NCI-H2107 treated with DMSO at 0.1 percent for 48 hours (cell line): ENCODE measurements around the gene SLC6A2.
A peak's percentile ranks its signal among the peaks of the same experiment; 100 is the strongest.
"Not testable (repeated sequence)": the region's sequence is repeated elsewhere in the genome, so short reads cannot be mapped to it uniquely, and the experiment has no call there.

Experiments
- DNase-seq: peaks from one replicate; lab custom pipeline; 2025; ENCODE audit not compliant: unreplicated experiment; lab: John Stamatoyannopoulos, UW

Gene SLC6A2

DNA sequence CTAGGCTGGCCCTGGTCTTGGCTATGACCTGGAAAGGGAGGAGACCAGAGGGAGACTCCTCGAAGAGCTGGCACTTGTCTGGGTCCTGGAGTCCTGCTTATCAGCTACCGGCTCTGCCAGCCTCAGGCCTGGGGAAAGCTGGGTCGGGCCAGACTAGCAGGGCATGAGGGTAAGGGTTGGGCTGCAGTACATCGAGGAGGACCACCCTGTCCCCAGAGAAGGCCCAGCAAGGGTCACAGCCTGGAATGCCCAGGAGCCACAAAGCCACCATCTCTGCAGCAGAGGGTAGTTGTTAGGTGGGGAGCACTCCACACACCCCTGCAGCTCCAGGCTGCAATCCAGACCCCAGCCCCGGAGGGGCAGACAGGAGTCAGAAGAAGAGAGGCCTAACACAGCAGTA, 54.0 kb downstream of the SLC6A2 start:
- DNase-seq = no peak

DNA sequence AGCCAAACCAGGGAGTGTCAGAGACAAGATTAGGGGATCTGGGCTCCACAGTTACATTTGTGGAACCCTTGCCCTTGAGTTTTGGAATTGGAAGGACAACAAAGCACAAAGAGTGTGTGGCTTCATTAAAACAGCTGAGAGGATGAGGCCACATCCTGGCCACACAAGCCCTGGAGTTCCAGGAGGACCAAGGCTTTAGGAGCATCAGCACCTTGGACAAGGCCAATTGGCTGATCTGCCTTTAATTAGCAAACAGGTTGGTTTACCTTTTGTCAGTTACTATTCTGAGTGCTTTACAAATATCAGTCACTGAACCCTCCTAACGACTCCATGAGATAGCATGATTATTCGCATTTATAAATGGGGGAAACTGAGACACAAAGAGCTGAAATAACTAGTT, 54.7 kb downstream of the SLC6A2 start:
- no peak for DNase-seq

DNA sequence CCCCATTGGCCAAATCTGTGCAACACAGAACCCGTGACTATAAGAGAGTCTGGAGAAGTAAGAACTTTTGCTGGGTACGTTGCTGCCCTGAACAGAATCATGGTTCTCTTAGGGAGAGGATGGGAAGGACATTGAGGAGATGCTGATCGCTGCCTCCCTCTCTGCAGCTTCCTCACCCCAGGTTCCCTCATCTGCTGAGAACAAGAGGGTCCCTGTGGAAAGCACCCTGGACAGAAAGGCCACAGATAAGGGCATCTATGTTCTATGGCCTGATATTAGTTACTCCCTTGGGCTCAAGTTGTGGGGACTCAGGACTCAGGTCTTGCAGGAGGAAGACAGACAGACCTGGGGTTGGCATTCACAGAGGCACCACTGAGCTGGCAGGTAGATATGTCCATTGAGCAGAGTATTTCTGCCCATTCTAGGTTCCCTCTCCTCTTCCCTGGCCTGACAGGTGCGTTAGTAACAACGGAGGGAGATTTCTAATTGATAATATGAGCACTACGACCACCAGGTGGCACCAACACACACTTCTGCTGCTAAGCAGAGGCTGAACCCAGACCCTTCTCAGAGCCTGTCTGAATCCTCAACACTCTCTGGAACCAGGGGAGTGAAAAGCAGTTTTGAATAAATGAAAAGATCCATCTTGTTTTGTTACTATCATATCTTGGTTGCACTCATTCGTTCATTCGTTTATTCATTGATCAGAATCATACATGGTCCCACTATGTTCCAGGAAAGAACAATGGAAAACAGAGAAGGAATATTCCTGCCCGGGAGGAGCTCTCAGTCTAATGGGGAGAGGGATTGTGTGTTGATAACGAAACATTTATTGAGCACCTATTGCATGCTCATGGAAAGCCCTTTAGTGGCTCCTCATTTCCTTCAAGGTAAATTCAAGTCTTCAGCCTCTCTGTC, 56.4 kb downstream of the SLC6A2 start:
- DNase-seq = peak; percentile 52

GRCh38 chr16:55713103-55713502, 57.3 kb downstream of the SLC6A2 start:
- DNase-seq = no peak

DNA sequence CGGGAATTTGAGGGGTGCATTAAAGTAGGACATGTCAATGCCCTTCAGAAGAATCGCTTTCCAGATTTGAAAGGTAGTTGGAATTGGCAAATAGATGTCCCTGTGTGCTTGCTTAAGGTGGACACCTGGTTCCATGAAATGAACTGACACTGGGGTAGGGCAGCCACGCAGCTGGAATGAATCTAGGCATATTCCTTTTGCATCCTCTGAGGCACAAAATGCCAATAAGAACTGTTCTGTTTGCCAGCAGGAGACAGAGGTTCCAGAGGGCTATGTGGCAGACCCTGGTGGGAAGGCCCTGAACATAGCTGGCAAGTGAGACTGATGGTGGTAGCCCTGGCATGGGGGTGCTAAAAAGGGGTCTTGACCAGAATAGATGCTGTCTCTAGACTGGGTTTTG, 61.5 kb downstream of the SLC6A2 start:
- no peak for DNase-seq

DNA sequence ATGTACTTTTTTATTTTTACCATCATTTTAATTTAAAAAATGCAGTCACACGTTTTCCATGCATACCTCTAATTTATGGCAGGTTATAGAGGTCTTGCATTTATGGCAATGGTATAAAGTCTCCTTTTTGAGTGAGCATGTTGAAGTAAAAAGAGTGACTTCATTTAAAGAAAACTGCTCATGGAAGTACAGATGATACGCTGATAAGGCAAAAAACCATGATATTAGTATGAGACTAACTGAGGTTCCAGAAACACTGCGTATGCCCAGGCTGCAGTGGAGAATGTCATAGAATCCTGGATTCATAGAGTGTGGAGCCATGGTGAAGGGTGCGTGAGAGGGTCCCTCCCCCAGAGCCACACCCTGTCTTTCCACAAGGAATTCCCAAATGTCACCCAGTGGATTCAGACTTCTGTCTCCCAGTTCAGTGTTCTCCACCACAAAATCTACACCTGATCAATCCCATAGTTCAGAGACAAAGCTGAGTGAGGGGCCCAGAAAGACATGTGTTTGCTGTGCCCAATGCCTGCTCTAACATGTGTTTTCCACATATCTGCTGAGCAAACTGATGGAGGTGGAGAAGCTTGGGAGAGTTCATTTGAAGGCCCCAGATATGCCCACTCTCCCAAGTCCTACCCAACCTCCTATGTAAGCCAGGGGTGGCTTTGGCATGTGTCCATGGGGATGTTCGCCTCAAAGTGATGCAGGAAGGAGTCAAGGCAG, 69.4 kb downstream of the SLC6A2 start:
- no peak for DNase-seq

DNA sequence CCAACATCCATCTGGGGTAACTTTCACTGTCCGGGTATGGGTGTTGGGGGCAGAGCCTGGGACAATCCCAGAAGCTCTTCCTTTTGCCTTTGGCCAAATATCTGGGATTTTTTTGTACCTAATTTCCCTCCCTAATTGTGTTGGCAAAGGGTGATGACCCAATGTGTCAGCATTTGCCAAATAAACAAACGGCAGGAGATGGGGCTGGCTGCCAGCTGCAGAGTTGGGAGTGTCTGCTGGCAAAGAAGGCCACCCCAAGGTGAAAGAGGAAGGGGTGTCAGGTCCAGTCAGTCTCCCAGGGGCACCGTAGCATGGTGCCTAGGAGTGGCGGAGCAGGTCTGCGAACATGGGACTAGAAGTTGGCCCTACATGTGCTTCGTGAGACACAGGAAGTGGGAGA, 73.0 kb downstream of the SLC6A2 start:
- DNase-seq = no peak

GRCh38 chr16:55730115-55730514, 74.3 kb downstream of the SLC6A2 start:
- no peak for DNase-seq

- DNase-seq = no peak
Measured at GRCh38 chr16:55732496-55732895, 76.7 kb downstream of the SLC6A2 start.

GRCh38 chr16:55734665-55735064, 78.9 kb downstream of the SLC6A2 start:
- DNase-seq = no peak

DNA sequence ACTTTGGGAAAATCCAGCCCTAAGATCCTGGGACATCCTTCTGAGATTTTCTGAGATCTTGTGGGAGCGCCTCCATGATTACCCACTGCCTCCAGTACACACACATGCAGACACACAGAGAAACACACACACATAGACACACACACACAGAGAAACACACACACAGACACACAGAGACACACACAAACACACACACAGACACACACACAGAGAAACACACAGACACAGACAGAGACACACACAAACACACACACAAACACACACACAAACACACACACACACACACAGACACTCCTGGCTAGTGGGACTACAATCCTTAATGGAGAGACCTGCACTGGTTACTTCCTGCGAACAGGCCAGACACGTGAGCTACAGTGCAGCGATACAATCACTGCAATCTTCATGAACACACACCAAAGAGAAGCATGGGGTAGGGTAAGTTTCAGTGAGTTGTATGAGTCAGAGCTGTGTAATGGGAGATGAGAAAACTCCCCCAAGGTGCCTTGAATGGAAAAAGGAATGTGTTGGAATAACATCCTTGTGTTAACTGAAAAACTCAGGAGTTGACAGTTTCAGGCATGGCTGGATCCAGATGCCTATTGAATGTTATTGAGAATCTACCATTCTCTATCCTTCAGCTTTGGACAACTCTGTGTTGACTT, 79.5 kb downstream of the SLC6A2 start:
- DNase-seq = no peak

DNA sequence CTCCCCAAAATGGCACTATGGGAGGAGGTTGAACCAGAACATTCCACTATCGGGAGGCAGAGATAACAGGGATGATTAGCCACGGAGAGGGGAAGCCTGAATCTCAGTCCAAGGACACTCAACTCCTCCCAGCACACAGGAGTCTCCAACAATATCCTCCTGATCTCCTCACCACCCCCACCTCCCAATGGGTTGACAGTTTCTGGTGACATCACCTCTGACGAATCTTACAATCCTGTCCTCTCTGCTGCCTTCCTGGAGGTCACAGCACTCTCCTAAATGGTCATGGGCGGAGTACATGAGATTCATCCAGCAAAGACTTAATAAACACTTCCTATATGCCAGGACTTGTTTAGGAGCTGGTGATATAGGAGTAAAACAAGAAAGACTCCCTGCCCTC, 80.9 kb downstream of the SLC6A2 start:
- no peak for DNase-seq

- no peak for DNase-seq
Measured at GRCh38 chr16:55737318-55737717, 81.5 kb downstream of the SLC6A2 start.

DNA sequence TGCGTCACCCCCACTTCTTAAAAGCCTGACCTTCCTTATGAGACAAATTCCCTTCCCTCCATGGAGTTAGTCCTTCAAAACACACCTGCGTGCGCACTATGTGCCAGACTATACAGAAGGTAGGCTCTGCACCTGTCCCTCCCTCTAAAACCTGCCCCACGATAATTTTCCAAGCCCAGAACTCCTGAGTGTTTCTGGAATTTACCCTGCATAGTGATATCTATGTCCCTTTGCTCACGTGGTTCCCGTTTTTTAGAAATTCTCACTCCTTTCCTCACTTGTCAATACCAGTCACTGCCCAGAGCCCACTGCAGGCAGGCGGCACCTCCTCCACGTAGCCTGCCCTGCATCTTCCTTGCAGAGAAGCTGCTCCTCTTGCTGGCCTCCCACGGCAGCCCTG, 82.2 kb downstream of the SLC6A2 start:
- DNase-seq = no peak

DNA sequence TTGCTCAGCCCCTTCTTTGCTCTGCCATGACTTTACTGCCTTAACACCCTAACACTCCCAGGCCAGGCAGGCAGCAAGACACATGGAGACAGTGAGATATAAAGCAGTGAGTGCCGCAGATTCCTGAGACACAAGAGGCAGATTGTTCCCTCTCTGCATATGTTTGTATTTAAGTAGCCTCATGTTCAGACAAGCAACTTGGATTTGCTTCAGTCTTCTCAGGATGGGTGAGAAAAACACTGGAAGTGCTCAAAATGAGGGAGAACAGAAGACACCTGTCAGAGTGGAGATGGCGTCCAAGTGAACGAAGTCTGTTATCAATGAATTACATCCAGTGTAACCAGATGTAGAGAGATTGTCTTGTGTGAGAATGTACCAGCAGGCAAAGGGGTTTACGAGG, 90.3 kb downstream of the SLC6A2 start:
- DNase-seq = no peak

DNA sequence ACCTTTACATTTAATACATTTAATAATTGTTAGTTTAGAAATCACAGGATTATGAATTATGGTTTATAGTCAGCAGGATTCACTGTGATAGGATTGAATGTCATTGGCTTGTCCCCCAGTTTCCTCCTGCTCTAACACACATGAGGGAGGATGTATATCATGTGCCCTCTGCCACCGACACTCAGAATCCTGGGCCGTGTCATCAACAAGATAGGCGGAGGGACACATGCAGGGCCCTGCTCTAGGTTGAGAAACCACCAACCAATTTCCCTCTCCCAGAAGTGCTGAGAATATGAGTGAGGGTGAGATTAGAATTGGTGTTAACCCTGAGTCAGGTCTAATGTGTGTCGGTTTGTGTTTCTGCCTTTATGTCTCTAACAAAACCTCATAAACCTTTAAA, 92.0 kb downstream of the SLC6A2 start:
- no peak for DNase-seq

DNA sequence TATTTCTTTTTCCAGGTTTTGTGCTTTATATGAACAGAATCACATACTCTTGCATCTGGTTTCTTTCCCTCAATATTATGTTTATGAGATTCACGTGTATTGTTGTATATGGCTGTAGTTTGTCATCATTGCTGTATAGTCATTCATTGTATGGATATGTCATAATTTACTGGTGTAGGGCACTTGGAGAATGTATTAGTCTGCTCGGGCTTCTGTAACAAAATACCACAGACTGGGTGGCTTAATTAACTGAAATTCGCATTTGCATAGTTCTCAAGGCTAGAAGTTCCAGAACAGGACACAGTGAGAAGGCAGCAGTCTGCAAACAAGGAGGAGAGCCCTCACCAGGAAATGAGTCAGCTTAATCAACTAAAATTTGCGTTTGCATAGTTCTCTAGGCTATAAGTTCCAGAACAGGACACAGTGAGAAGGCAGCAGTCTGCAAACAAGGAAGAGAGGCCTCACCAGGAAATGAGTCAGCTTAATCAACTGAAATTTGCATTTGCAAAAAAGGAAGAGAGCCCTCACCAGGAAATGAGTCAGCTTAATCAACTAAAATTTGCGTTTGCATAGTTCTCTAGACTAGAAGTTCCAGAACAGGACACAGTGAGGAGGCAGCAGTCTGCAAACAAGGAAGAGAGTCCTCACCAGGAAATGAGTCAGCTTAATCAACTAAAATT, 96.8 kb downstream of the SLC6A2 start:
- DNase-seq = not testable (repeated sequence)

GRCh38 chr16:55753145-55753631, 97.4 kb downstream of the SLC6A2 start:
- DNase-seq = not testable (repeated sequence)
